HuH-7 (cell line): ENCODE data around the gene MRTFB.
"Not testable (repeated sequence)": the region's sequence is repeated elsewhere in the genome, so short reads cannot be mapped to it uniquely, and the experiment has no call there.

ENCODE experiments used
- DNase-seq: peaks from one replicate; pipeline ENCODE4 v3.0.0; 2011; ENCODE audit warnings: low spot score

MRTFB gene

DNA sequence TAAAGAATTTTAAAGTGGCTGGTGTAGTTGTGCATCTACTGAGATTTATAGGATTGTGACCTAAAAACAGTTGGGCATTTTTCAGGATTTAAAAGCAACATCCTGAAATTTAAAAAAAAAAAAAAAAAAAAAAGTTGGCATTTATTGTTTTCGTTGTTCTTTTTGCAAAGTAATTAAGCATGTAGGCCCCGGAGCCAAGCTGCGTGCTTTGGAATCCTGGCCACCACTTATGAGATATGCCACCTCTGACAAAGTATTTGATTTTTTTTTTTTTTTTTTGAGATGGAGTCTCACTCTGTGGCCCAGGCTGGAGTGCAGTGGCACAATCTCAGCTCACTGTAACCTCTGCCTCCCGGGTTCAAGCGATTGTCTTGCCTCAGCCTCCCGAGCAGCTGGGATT is 112.8 kb downstream of the MRTFB start:
- not testable (repeated sequence) for DNase-seq

DNA sequence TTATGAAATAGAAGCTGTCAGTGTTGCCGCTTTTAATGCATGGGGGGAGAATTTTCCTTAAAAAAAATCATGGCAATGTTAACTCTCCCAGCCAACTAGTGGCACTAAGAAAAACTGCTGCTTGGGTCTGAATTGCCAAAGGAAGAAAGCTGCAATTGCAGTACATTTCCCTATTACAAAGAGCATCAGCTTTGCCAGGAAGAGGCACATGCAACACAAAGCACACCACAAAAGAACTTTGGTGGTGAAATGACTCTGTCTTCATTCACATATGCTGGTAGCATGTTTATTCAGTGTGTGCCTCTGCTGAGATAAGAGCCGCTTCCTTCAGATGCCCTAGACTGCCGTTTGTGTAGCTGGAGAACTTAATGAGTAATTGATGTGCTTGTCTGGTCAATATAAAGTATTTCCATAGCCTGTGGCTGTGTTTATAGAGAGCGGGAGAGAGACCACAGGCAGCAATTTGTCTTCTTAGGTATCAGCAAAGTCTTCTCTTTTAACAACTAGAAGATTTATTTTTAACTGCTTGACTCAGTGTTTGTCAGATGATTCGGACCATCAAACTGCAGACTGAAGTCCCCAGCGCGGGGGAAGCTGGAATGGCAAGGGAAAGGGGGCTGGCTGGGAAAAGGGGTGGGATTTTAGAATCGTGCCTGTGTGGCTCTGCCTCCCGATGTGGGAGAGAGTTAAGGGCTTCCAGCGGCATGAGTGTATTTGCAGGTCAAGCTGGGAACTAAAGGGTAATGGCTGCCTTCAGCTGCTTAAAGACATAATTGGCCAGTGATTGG is 115.1 kb downstream of the MRTFB start:
- no peak for DNase-seq

DNA sequence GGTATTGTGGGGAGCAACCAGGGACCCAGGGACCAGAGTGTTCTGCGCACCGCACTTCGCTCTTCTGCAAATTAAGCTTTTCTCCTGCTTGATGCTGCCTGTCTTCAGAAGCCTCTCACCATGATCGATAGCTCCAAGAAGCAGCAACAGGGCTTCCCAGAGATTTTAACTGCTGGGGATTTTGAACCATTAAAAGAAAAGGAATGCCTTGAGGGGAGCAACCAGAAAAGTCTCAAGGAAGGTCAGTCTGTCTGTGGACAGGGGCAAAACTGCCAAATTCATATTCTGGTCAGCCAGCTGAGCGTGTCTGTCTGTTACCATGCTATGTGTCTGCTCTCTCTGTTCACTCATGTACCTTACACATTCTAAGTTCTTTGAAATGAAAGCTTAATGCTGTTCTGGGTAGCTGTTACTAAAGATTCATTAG is 115.7 kb downstream of the MRTFB start:
- DNase-seq, result no peak

DNA sequence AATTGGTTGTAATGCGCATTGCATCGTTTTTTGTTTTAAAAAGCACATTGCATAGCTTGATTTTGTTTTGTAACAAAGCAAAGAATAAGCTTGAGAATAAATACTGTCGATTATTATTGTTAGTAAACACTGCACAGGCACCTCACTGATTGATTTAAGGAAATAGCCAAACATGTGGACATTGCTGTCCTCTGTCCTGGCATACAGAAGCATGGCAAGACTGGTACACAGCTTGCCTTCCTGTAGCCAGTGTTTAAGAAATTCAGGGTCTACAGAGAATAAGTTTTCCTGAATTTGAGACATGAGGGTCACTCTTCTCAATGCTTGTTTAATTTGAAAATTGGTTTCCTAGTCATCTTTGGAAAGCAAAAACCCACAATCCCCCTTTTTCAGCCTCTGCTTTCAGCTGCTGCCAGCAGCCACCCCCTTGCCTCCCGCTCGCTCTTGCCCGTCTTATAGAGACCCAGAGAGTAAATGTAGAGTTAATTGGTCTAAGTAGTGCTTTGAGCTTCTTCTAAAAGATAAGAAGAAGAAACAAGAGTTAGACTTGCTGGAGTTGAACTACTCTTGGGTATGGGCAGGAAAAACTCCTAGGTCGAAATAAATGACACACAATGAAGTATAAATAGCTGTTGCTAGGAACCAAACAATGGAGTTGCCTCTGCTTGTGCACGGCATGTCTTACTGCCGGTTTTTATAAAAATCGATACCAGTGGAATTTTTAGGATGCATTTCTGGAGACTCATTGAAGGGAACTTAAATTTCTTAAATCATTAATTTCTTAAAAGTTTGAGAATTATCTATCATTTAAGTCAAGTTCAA is 116.6 kb downstream of the MRTFB start:
- no peak for DNase-seq

DNA sequence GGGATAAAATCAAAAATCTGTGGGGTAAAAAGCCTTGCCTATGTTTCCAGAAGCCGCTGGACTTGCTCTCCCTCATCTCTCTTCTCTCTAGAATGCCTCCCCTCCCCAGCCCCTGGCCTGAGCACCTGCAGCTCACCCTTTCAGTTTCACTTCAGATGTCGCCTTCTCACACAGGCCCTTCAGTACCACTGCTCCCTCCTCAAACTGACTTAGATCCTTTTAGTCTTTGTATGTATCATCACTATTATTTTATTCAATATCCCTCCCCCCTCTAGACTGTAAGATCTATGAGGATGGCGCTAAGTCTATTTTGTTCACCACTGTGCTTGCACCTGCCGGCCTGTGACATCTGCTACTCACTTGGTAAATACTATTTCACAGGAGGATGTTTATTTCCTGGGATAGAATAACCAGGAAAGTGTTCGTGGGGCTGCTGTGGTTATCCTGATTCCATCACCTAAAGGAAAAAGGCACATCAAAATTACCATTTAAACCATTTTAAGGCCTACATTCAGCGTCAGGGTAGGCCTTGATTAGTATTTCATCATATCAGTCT is 122.3 kb downstream of the MRTFB start:
- no peak for DNase-seq

DNA sequence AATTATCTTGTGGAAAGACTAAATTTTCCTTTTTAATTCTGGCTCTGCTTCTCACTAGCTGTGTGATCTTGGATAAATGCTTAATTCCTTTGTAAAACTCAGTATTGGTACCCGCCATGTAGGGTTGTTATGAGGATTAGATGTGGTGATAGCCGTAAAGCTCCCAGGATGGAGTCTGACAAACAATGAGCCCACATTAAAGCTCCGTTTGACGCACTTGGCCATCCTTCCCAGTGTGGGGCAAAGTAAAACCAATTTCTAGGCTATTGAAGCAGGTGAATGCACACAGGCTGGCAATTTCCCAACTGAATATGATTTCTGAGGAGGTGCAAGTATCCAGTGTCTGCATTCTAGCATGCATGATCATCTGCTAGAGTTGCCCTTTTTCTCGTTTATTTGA is 123.6 kb downstream of the MRTFB start:
- no peak for DNase-seq

DNA sequence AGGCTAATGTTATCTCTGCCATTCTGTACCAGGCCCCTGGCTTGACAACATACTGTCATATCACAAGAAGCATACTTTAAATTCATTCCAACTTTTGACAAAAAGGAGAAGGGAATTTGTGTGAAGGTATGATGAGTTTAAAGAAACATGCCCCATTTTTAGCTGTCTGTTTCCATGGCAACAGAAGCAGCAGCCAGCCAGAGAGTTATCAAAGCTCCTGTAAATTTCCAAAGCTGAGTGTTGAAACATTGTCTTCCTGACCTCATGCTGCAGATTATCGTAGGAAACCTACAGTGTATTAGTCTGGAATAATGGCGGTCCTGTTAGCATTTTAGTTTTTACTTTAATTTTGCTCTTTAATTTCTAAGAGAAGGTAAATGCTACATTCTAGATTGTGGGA is 124.9 kb downstream of the MRTFB start:
- no peak for DNase-seq

DNA sequence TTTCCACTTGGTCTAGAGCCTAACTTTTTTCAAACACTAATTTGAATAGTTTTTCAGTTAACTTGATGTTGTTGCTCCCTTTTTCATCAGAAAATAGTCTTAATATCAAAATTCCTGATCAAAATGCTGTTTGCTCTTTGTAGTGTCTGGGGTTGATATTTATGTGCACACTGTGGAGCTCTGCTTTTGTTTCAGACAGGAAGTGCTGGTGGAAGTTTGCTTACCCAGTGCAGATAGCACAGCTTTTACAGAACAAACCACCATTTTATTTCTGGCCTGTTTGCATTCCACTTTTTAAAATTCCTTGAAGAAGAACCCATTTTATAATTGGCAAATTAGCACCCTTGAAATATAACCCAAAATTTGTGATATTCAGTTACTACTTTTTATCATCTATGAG is 125.4 kb downstream of the MRTFB start:
- DNase-seq, result no peak

DNA sequence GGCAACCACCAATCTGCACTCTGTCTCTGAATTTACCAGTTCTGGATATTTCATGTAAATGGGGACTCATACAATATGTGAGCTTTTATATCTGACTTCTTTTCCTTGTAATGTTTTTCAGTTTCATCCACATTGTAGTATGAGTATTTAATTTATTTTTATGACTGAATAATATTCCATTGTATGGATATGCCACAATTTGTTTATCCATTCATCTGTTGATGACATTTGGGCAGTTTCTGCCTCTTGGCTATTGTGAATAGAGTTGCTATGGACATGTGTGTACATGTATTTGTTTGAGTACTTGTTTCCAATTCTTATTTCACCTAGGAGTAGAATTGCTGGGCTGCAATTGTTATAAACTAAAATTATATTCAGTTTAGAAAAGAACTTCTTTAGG is 126.9 kb downstream of the MRTFB start:
- DNase-seq, result no peak

DNA sequence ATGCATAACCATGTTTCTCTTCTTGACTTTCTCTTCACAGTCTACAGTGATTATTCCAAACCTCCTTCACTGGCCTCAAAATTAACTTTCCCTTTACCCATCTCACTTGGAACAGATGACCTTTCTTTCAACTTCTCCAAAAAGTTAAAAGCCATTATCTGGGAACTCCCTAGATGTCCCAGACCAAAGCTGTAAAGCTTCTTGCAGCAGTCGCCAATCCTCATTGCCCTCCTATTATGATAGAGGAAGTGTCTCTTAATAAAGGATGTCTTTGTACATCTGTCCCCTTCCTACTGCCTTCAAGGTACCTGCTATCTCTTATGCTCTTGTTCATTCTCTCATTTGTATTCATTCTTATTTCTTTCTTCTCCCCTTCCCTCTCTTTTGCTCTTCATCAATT is 127.5 kb downstream of the MRTFB start:
- DNase-seq, result no peak

DNA sequence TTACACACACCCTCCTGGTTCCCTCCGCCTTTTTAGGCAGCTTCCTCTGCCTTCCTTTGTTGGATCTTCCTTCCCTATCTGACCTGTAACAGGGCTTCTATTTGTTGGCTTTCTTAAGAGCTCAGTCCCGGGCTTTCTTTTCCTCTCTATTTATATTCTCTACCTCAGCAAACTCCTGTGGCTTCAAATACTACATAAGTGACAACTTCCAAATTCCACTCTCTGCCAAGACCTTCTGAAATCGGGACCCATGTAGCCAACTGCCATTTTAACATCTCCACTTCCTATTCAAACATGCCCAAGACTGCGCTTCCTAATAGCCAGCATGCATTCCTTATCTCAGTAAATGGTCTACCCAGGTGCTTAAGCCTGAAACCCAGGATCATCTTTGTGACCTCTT is 128.1 kb downstream of the MRTFB start:
- DNase-seq, result no peak

DNA sequence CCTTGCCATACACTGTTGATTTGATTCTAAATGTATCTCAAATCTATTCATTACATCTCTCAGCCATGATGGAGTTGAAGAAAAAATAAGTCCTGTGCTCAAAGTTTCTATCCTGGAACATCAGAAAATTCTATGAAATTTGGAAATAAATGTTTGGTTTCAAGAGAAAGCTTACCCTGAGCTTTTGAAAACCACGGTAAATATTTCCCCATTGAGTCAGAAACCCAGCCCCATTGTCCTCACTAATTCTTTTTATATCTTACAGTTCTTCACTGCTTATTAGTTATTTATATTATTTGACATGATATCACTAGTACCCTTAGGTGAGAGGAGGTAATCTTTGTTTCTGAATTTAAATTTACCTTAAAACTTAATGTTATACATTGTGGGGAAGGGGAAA is 128.5 kb downstream of the MRTFB start:
- DNase-seq, result no peak

DNA sequence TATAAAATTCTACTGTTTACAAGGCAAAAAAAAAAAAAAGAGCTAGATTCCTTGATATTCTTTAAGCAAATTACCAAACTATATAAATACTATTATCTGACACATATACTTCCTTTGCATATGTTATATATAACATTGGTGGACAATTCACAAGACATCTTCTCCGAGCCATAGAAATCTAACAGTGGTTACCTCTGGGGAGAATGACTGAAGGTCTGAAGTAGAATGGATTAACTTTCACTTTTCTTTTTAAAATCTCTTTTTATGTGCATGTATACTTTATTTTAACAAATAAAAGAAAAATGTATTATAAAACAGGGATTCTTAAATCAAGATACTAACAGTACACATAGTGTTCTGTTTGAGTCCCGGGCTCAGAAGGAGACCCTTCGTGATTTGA is 131.0 kb downstream of the MRTFB start:
- DNase-seq, result no peak

DNA sequence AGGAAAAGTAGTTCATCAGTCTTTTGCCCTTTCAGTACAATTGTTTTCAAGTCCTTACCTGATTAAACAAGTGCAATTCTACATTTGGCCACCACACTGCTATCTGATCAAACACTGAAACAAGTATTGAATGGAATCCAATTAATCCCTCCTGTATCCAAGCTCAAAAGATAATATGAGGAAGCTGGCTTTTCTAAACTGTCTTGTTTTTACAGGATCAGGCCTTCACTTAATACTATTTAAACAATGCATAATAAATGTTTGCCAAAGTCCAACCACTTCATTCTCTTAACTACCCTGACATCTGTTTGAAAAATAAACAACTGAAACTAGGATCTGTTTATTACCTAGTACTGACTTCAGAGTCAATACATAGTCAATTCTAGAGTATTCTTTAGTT is 131.6 kb downstream of the MRTFB start:
- peak; percentile 20 for DNase-seq

DNA sequence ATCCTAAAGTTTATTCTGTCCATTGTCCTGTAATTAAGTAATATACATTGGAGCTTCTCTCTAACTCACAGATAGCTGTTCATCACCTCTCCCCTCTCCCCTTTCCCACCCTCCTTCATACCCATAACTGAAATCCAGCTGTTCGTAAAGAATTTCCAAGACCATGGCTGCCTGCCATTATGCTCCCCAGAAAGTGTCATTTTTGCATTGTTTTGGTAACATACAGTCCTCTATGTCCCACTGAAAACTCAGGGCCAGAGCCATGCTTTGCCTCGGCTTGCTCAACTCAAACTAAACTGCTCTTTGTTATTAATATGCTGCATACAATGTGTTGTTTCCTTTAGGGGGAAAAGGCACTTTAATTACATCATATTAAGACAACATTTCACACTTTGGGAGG is 132.0 kb downstream of the MRTFB start:
- DNase-seq, result no peak

DNA sequence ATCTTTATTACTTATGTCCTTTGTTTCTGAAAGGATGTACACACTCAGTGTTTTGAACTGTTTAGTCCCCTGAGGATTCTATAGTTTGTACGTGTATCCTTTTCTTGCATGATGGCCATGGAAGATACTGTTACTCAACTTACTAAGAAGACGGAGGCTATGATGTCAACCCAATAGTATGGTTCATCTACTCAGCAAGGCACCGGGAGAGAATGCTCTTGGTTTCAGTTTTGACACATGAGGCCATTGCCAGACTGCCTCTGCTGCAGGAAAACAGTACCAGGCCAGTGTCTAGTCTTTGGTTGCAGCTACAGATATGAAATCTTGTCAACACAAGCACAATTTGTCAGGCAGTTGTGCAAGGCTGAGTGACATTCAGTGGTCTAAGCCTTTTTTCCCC is 134.5 kb downstream of the MRTFB start:
- no peak for DNase-seq

DNA sequence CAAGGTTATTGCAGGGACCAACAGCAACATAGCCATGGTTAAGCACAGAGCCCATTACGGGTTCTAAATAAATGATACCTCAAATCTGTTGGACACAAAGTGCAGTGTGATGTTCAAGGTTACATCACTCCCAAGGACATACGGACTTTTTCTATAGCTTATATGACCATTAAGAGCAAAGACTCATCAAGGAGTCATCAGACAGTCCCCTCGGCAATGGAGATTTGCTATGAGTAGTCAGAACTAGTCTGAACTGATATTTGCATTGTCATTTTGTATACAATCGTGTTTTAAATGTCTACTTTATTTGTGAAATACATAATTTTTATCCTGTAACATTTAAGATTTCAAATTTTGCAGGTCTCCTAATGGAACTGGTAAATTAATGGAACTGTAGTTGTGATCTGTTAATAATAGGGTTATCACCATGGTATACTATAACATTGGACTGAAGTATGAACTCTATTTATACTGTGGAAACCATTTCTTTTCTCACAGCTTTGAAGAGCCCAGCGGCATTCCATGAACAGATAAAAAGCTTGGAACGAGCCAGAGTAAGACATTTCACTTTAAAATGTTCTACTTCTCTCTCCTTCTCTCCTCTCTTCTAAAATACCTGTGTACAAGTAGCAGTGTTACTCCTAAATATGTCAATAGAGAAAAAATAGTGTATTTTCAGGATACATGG is 140.9 kb downstream of the MRTFB start:
- no peak for DNase-seq

DNA sequence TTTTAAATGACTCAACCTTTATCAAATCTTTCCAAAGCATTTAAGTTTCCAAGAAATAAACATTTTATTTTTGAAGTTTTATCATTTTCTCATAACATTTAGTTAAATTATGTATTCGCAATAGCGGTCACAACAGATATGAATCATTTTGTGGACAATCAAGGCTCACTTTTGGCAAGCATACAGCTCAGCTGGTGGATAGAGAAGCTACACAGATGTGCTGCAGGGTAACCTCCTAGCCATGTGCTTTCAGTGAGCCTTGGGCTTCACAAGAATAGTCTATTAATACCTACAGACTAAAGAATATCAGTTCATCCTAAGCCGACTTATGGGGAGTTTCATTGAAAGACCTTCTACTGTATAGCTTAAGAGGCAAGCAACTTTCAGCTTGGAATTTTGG is 144.8 kb downstream of the MRTFB start:
- DNase-seq, result no peak

DNA sequence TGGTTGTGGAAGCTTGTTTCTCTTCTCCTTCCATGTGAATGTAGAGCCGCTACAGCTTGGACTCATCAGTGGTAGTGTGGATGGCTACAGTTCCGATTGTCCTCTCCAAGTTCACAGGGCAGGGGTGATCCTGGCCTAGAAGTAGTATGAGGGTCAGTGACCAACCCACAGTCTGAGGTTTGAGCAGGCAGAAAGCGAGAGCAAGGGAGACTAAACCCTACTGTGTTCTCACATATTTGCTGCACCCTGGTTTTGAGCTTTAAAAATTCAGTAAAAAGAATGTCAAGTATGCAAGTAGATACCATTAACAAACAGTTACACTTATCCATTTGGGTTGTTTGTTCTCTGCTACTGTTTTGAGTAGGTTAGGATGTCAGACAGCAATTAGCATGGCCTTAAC is 148.9 kb downstream of the MRTFB start:
- DNase-seq, result no peak

DNA sequence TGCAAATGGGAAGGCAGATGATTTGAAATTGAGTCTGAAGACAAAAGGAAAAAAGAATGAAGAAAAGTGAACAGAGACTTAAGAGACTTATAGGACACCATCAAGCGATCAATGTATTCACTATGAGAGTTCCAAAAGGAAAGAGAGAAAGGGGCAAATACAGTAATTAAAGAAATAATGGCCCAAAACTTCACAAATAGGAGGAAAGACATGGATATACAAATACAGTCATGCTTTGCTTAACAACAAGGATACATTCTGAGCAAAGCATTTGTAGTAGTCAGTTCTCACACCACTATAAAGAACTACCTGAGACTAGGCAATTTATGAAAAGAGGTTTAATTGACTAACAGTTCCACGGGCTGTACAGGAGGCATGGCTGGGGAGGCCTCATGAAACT is 152.5 kb downstream of the MRTFB start:
- DNase-seq, result no peak

DNA sequence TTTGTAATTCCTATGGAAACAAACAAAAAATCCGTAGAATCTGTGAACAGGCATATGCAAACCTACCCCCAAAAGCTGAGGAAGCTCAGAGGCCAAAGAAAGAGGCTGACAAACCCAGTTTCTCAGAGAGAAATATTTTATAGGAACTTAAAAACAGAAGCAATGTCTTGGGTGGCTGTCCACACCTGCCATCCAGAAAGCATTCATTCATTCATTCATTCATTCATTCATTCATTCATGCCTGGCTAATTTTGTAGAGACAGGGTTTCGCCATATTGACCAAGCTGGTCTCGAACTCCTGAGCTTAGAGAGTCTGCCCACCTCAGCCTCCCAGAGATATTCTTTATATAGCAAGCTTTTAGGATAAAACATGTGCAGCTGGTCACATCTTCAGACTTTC is 154.3 kb downstream of the MRTFB start:
- no peak for DNase-seq

DNA sequence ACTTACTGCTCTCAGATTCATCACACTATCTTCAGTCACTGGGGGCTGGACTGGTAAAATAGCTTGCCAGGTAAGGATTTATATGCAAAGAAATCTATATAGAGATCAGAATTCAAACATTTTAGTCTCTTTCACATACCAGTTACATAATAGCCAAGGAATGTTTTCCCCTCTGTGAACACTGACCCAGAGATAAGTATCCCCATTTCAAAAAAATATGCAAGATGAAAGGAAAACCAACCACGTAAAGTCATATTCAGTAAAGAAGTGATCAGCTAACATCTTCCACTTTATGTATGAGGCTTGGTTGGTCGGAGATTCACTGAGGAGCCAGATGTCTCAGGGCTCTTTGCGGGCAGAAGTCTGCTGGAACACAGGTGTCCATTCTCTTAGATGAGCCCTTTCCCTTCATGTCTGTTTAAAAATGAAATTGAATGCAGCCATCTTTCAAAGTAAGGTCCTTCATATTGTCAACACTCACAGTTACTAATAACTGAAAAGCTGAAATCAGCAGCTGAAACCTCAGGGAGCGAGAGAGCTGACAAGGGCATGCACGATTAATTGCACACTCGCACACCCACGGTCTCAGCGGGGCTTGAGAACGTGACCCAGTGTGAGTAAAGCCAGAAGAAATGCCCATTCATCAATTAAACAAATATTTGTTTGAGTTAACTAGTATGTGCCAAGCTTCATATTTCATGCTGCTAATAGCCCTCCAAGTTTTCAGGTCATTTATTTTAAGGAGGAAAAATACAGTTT is 161.2 kb downstream of the MRTFB start:
- no peak for DNase-seq
